Stimulated activated CD4-positive, alpha-beta T cell treated with anti-CD3 and anti-CD28 coated beads, Interleukin-15, amount 100 ng/mL, for 24 hours (primary cell): ENCODE measurements around the gene GUK1.
"Not testable (repeated sequence)": the region's sequence is repeated elsewhere in the genome, so short reads cannot be mapped to it uniquely, and the experiment has no call there.

Experiments
- DNase-seq: peaks from one replicate; pipeline ENCODE4 v3.0.0-alpha.2; 2020

The GUK1 gene

DNA sequence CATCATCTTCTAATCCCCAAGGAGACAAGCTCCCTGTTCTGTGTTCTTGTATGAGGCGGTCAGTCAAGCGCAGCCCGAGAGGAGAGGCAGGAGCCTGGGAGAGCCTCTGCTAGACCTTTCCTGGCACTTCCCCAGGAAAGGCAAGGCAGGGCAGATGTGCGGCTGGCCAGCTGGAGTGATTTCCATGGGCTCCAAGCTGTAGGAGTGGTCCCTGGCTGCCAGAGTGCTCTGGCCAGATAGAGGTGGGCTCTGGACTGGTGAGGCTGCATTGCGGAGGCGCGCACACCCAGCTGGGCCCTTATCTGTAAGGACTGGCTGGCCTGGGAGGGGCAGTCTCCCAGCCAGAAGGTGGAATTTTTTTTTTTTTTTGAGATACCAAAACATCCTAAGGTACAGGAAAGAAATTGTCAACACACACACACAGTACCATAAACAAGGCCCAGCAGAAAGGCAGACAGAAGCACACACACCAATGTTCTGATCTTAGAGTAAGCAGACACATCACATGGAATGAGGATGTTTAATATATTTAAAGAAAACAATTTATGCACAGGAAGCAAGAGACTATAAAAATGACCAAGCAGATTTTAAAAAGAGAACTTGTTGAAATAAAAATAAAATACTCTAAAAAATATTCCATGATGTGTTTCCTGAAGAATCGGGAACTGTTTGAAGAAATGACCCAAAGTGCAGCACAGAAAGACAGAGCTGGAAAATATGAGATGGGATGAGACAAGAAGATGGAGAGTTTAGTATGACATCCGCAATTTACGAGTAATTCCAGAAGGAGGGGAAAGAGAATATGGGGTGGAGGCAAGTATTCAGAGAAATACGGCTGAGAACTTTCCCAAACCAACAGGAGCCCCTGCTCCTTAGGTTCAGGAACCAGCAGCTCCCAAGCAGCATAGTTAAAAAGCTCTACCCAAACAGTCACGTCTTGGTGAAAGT lies 38.9 kb downstream of the GUK1 start:
- DNase-seq, result no peak

DNA sequence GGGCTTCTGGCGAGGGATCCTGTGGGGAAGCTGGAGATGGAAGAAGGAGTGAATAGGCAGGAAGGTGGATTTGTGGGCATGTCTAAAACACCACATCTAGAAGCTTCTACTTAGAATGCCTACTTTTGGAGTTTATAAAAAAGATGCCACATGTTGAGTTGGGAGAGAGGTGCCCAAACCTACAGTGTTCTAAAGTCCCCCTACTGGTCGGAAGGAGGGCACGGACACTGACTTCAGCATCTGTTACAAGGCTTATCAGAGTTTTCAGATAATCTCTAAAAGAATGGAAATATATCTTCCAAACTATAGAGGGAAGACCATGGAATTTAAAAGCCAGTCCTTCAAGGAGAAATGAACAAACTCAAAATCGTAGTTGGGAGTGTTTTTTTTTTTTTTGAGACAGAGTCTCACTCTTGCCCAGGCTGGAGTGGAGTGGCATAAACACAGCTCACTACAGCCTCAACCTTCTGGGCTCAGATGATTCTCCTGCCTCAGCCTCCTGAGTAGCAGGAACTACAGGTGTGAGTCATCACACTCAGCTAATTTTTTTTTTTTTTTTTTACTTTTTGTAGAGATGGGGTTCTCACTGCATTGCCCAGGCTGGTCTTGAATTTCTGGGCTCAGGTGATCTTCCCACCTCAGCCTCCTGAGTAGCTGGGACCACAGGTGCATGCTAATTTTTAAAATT lies 40.3 kb downstream of the GUK1 start:
- DNase-seq, result no peak

DNA sequence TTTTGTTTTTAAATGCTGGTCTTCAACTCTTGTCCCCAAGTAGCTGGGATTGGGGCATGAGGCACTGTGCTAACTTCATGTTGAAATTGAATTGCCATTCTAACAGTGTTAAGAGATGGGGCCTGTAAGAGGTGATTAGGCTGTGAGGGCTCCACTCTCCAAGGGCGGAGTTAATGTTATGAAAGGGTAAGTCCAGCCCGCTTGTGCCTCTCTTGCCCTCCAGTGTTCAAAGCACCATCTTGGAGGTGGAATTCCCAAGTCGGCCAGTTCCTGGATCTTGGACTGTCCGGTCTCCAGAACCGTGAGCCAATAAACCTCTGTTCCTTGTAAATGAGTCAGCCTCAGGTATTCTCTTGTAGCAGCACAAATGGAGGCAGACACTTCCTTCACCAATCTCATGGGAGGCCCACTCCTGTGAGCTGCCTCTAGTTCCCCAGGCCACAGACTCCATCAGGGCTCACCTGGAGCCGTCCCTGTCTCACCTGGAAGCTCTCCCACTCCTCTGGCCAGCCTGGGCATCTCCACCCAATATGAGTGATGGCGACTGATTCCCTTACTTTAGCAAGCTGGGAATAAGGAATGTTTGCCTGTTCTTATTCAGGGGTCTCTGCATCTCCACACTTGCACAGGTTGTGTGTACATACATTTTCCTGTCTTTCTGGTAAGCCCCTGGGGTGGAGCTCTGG lies 41.0 kb downstream of the GUK1 start:
- no peak for DNase-seq

DNA sequence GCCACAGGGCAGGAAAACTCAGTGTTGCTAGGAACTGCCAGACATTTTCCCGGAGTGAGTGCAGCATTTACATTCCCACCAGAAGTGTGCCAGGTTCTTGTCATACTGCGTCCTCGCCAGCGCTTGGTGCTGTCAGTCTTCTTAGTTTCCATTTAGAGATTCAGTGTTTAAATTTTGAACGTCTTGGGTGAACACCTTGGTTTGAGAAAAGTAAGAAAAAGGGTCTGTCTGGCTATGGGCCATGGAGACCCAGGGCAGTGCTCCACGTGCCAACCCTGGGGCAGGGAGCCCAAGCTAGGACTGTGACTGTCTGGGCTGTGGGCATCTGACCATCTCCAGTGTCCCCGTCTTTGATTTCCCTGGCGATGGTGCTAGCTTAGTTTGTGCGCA lies 41.6 kb downstream of the GUK1 start:
- no peak for DNase-seq

DNA sequence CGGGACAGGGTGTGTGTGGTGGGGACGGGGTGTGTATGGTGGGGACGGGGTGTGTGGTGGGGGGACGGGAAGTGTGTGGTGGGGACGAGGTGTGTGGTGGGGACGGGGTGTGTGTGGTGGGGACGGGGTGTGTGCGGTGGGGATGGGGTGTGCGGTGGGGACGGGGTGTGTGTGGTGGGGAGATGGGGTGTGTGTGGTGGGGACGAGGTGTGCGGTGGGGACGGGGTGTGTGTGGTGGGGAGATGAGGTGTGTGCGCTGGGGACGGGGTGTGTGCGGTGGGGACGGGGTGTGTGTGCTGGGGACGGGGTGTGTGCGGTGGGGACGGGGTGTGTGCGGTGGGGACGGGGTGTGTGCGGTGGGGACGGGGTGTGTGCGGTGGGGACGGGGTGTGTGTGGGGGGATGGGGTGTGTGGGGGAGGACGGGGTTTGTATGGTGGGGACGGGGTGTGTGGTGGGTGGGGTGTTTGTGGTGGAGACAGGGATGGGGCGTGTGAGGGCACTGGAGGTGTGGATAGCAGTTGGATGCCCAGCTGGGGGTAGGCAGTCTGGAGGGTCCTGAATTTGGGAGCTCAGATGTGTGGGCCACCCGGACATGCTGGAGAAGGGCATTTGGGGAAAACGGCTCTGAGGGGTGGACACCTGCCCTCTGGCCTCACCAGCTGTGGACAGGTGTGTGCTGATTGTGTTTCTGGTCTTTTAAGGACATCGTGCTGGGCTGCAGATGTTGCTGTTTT lies 42.4 kb downstream of the GUK1 start:
- no peak for DNase-seq

DNA sequence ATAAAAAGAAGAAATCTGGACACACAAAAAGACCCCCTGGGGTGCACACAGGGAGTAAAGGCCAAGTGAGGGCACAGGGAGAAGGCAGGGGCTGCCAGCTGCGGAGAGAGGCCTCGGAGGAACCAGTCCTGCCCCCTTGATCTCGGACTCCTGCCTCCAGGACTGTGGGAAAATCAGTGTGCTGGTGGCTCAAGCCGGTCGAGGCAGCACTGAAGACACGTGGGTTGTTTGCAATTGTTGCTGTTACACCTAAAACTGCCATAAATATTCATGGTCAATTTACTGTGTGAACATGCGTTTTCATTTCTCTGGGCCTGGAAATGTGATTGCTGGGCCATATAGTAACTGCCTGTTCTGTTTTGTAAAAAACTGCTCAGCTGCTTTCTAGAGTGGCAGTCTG lies 44.1 kb downstream of the GUK1 start:
- no peak for DNase-seq

DNA sequence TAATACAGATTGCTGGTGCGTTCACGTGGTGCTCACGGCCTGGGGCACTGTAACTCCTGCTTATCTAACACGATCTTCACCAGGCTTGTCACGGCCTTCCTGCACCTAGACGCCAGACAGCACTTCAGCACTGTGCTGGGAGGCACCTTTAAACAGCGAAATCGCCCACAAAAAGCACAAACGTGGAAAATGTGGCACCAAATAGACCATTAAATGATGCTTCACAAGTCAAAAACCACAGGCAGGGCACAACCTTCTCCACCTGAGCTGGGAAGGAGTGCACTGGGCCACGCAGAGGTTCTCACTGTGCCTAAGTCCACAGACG lies 45.5 kb downstream of the GUK1 start:
- DNase-seq, result no peak

DNA sequence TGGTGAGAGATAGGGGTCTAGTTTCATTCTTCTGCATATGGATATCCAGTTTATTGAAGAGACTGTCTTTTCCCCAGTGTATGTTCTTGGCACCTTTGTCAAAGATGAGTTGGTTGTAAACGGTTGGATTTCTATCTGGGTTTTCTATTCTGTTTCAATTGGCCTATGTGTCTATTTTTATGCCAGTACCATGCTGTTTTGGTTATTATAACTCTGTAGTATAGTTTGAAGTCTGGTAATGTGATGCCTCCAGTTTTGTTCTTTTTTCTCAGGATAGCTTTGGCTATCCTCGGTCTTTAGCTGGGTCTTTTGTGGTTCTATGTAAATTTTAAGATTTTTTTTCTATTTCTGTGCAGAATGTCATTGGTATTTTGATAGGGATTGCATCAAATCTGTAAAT lies 48.2 kb downstream of the GUK1 start:
- DNase-seq, result not testable (repeated sequence)

DNA sequence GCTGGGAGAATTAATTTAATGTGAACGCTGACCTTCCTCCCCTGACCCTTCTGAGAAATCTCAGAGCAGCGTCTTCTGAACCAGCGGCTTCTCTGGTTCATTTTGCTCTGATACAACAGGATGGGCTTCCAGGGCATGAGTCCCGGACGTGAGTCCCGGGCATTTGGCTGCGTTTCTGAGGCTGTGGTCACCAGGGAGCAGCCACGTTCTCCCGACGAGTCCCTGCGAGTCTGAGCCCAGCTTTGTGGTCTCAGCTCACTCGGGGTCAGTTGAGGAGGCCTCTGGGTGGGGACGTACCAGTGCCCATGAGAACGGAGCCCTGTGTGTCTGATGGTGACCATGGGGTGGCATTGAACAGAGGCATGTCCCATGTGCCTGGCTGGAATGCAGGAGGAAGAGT lies 50.1 kb downstream of the GUK1 start:
- no peak for DNase-seq

DNA sequence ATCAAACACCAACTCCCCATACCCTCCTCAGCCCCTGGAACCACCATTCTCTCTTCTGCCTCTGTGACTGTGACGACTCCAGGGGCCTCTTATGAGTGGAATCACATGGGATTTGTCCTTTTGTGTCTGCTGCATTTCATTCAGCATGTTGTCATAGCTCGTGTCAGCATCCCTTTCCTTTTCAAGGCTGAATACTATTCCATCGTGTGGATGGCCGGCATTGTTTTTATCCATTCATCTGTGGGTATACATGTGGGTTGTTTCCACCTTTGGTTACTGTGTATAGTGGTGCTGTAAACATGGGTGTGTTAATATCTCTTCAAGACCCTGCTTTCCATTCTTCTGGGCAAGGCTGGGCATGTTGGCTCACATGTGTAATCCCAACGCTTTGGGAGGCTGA lies 50.7 kb downstream of the GUK1 start:
- DNase-seq, result no peak

DNA sequence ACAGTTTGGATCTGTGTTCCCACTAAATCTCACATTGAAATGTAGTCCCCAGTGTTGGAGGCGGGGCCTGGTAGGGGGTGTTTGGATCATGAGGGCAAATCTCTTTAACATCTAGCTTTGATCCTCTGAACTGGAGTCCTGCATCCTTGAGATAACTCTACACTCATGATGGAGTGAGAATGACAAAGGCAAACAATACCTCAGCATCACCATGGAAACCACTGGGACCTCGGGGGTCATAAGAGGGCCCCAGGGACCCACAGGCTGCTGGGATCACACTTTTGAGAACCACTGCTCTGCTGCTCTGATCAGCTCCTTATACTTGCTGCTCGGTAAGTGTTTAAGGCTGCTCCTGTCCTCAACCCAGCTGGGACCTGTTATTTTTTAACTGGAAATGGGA lies 54.4 kb downstream of the GUK1 start:
- DNase-seq, result no peak

DNA sequence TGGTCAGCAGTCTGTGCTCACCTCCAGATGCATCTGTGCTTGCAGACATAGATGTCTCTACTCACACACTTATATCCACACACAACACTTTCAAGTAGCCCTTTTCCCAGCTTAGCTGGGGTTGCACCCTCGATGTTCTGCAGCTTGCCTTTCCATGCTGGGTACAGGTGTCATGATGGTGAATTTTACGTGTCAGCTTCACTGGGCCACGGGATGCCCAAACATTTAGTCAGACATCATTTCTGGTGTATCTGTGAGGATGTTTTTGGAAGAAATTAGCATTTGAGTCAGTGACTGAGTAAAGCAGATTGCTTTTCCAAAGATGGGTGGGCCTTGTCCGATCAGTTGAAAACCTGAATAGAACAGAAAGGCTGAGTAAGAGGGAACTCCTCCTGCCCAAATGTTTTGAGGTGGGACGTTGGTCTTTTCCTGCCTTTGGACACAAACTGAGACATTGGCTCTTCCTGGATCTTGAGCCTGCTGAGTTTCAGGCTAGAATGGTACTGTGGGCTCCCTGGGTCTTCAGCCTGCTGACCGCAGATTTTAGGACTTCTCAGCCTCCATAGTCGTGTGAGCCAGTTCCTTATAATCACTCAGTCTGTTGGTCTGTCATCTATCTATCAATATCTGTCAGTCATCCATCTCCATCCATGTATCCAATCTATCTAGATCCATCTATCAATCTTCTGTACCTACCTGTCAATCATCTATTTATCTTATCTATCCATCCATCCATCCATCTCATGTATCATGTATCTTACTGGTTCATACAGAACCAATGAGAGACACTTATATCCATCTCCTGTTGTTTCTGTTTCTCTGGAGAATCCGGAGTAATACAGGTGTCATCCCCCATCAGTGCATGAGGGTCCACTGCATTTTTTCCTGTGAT lies 55.1 kb downstream of the GUK1 start:
- DNase-seq, result no peak

DNA sequence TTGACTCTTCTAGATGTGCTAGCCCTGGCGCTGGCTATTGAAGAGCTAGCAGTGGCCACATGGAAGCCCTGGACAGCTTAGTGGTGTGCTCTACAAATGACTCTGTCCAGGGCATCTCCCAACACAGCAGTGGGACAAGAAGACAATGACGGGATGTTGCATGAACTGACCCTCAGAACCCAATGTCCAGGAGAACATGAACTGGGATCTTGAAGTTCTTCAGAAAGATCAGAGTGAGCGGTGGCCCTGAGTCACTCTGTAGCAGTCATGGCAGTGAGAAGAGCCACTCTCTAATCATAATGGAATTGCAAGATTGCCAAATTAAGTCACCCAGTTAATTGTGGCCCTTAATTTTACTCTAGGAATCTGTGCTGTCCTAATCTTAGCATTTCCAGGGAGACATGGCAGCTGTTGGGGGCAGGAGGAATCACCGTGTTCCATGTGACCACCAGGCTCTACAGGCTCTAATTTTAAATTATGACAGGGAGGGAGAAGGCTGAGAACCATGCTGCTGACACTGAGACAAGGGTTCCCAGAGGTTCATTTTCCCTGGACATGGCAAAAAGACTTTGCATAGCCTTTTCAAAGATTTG lies 57.6 kb downstream of the GUK1 start:
- no peak for DNase-seq
